ENCODE data around the gene VSIR. TPM values are rescaled to one million over a fixed set of nuclear protein-coding genes. Genes with fewer than 3 reads are reported as not detected.
A peak's percentile ranks its signal among the peaks of the same experiment; 100 is the strongest.

VSIR gene
- total RNA-seq, 1 donor from 2014 or later: 2.9 TPM

DNA sequence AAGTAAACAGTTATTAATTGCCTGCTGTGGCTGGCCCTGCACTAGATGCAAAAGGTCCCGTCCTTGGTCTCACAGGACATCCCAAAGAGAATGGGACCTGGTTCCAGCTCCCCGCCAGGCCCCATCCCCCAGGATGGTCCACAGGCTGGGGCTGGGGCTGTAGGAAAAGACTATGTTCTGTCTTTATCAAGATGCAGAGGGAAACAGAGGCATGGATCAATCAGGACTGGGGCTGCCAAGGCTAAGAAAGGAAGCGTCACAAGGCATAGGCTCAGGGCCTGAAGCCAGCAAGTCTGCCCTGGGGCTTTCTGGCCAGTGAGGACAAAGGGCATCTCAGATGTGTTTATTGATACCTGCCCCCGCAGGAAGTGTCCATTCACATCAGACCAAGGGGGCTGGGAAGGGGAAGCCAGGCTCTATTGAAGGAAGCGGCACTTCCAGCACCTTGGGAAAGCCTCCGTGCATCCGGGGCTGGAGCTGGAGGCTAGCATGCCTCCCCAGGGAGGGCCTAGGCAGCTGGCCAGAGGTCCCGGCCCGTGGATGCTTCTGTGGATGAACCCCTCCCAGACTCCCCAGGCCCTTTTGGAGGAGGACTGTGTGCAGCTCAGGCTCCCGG, 5.8 kb downstream of the VSIR start:
- Histone ChIP-seq H3K9me3 (ENCODE audit: insufficient read depth, low read depth, low read length) (no peaks in the 10 kb centered on the region), H4K20me1 (ENCODE audit: insufficient read depth, low read length) (no peaks in the 10 kb centered on the region), H2AFZ (ENCODE audit: low read depth, low read length) (peak overlapping the region; percentile 59), H3K27ac (ENCODE audit: low read depth, low read length) (peak overlapping the region; percentile 73), H3K4me3 (ENCODE audit: insufficient read depth, low read depth, low read length) (no peak overlapping the region), H3K4me1 (ENCODE audit: insufficient read depth, low read length) (peaks cover 40% of the 10 kb centered on the region), H3K27me3 (ENCODE audit: insufficient read depth, low read length) (no peaks in the 10 kb centered on the region), H3K36me3 (ENCODE audit: insufficient read depth, low read length) (no peaks in the 10 kb centered on the region), H3K9ac (ENCODE audit: low read length) (peak overlapping the region; percentile 53), H3K79me2 (ENCODE audit: insufficient read depth, low read length) (no peaks in the 10 kb centered on the region), H3K4me2 (ENCODE audit: low read length) (peak overlapping the region; percentile 75)
- peaks cover 25% of the 10 kb centered on the region for H3K4me1 Mint-ChIP-seq (ENCODE audit: low read depth, unreplicated experiment)
- no peaks in the 10 kb centered on the region for H3K9me3 Mint-ChIP-seq (ENCODE audit: unreplicated experiment)
- H3K36me3 Mint-ChIP-seq (ENCODE audit: low read depth, unreplicated experiment): no peaks in the 10 kb centered on the region
- peak overlapping the region; percentile 89 for H3K27ac Mint-ChIP-seq (ENCODE audit: unreplicated experiment)
- no peak for FAIRE-seq
- no peak overlapping the region for H3K4me3 Mint-ChIP-seq (ENCODE audit: unreplicated experiment)
- TF ChIP-seq, protein P1, sequence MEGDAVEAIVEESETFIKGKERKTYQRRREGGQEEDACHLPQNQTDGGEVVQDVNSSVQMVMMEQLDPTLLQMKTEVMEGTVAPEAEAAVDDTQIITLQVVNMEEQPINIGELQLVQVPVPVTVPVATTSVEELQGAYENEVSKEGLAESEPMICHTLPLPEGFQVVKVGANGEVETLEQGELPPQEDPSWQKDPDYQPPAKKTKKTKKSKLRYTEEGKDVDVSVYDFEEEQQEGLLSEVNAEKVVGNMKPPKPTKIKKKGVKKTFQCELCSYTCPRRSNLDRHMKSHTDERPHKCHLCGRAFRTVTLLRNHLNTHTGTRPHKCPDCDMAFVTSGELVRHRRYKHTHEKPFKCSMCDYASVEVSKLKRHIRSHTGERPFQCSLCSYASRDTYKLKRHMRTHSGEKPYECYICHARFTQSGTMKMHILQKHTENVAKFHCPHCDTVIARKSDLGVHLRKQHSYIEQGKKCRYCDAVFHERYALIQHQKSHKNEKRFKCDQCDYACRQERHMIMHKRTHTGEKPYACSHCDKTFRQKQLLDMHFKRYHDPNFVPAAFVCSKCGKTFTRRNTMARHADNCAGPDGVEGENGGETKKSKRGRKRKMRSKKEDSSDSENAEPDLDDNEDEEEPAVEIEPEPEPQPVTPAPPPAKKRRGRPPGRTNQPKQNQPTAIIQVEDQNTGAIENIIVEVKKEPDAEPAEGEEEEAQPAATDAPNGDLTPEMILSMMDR (IDR thresholded peaks at IDR 0.05; ENCODE audit: insufficient read depth, low read depth, low read length): no peak
- no peak for TF ChIP-seq EZH2 (IDR thresholded peaks at IDR 0.05; ENCODE audit: insufficient read depth, low read length)
- no peak for DNase-seq (ENCODE audit: low read depth)
- peaks cover 25% of the 10 kb centered on the region for H3K27me3 Mint-ChIP-seq (ENCODE audit: low read depth, unreplicated experiment)

DNA sequence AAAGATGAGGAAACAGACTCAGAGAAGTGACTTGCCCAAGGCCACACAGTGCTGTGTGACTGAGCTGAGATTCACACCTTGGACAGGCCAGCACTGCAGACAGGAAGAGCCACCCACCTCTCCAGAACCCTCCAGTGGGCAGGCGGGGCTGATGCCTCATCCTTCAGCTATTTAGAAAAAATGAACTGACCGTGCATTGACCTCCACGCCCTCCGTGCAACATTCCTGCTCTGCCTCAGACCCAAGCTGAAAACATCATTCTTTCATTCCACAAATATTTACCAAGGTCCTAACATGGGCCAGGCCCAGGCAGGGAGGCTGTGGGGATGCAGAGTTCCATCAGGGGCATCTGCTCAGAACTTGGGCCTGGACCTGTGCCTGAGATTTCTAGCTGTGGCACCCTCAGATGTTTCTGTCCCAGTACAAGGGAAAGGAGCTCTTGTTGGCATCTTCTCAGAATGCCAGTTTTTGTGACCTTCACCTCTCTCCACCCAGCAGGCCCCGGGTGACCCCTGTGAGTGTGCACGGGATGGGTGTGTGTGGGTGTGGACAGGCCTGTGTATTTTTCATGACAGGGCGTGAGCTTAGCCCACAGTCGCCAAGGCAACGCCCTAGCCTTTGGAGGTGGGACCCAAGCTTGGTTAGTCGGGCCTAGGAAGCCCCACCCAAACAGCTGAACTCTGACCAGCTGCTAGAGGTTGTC, 6.5 kb downstream of the VSIR start:
- Histone ChIP-seq H3K9me3 (ENCODE audit: insufficient read depth, low read depth, low read length) (no peaks in the 10 kb centered on the region), H3K4me3 (ENCODE audit: insufficient read depth, low read depth, low read length) (no peak overlapping the region), H3K9ac (ENCODE audit: low read length) (peak overlapping the region; percentile 53), H3K27me3 (ENCODE audit: insufficient read depth, low read length) (no peaks in the 10 kb centered on the region), H3K4me2 (ENCODE audit: low read length) (peak overlapping the region; percentile 75), H3K27ac (ENCODE audit: low read depth, low read length) (peak overlapping the region; percentile 73), H2AFZ (ENCODE audit: low read depth, low read length) (no peak overlapping the region), H3K79me2 (ENCODE audit: insufficient read depth, low read length) (no peaks in the 10 kb centered on the region), H4K20me1 (ENCODE audit: insufficient read depth, low read length) (no peaks in the 10 kb centered on the region), H3K36me3 (ENCODE audit: insufficient read depth, low read length) (no peaks in the 10 kb centered on the region), H3K4me1 (ENCODE audit: insufficient read depth, low read length) (peaks cover 33% of the 10 kb centered on the region)
- peak overlapping the region; percentile 89 for H3K27ac Mint-ChIP-seq (ENCODE audit: unreplicated experiment)
- H3K36me3 Mint-ChIP-seq (ENCODE audit: low read depth, unreplicated experiment): no peaks in the 10 kb centered on the region
- H3K4me3 Mint-ChIP-seq (ENCODE audit: unreplicated experiment): no peak overlapping the region
- DNase-seq (ENCODE audit: low read depth): peak; percentile 97
- FAIRE-seq: peak; percentile 98
- H3K9me3 Mint-ChIP-seq (ENCODE audit: unreplicated experiment): no peaks in the 10 kb centered on the region
- H3K4me1 Mint-ChIP-seq (ENCODE audit: low read depth, unreplicated experiment): peaks cover 25% of the 10 kb centered on the region
- TF ChIP-seq EZH2 (IDR thresholded peaks at IDR 0.05; ENCODE audit: insufficient read depth, low read length): no peak
- TF ChIP-seq, protein P1 (IDR thresholded peaks at IDR 0.05; ENCODE audit: insufficient read depth, low read depth, low read length): no peak
- H3K27me3 Mint-ChIP-seq (ENCODE audit: low read depth, unreplicated experiment): peaks cover 24% of the 10 kb centered on the region

All from astrocyte (in vitro differentiated cells and primary cell).